GM23338 (cell line): Measurements from ENCODE around the gene VPS16.
A peak's percentile ranks its signal among the peaks of the same experiment; 100 is the strongest.

Experiments
- CTCF ChIP-seq, 2 experiments: fragments of 200-600 bp in 1 of 2; sonication (generic) in 1 of 2; conservative IDR thresholded peaks; 2 replicates each; pipeline versions ENCODE4 v1.5.1 to v1.6.1; 2016 to 2017; ENCODE audit warnings: antibody characterized with exemption in 2 of 2, low read depth in 2 of 2, mild to moderate bottlenecking in 2 of 2, moderate library complexity in 1 of 2
- EZH2 ChIP-seq: fragments of 200-600 bp; sonication (generic); IDR thresholded peaks from one replicate; pipeline ENCODE4 v1.8.0; 2017; ENCODE audit warnings: antibody characterized with exemption, mild to moderate bottlenecking, low read depth; ENCODE audit not compliant: unreplicated experiment
- ZNF331 ChIP-seq: fragments of 250-450 bp; sonication (Bioruptor Pico); IDR thresholded peaks from 2 replicates; pipeline ENCODE4 v1.5.0; 2020; ENCODE audit warnings: low read depth, mild to moderate bottlenecking, moderate library complexity

GRCh38 chr20:2805689-2806350 is 34.7 kb upstream of the VPS16 start:
- TF ChIP-seq CTCF (conservative IDR thresholded peaks at IDR 0.05; ENCODE audit: low read depth in 2 of 2) (no peak), ZNF331 (CRISPR knock-in tag) (no peak), EZH2 (peak; percentile 11)
